HK-2 (cell line): ENCODE results near the gene SP3.

ENCODE experiments used
- DNase-seq: peaks from one replicate; pipeline ENCODE4 v3.0.0-alpha.2; 2018; ENCODE audit not compliant: unreplicated experiment

The SP3 gene

GRCh38 chr2:173965372-173966025, at the start of gene SP3:
Gene SP3, minus strand, starts transcription at chr2:173965373. Its CDS starts 202 bp downstream, at chr2:173965171.
- DNase-seq = peak; percentile 97

DNA sequence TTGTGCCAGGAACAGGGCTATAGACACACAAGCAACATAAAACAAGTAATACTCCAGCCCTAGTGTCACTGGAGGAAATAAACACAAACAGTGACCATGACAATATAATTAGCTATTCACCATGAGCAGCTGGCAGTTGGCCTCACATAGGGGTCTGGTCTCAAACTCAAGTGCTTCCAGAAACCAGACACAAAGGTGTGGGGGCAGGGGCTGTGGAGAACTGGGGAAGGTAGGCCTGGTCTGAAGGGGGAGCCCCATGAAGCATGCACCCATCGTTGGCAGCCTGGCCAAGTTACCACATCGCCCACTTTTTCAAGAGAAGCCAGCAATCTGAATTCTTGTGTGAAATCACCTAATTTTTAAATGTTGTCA, 49.5 kb upstream of the SP3 start:
- DNase-seq = no peak

GRCh38 chr2:174014011-174014698, 49.0 kb upstream of the SP3 start:
- DNase-seq = no peak

DNA sequence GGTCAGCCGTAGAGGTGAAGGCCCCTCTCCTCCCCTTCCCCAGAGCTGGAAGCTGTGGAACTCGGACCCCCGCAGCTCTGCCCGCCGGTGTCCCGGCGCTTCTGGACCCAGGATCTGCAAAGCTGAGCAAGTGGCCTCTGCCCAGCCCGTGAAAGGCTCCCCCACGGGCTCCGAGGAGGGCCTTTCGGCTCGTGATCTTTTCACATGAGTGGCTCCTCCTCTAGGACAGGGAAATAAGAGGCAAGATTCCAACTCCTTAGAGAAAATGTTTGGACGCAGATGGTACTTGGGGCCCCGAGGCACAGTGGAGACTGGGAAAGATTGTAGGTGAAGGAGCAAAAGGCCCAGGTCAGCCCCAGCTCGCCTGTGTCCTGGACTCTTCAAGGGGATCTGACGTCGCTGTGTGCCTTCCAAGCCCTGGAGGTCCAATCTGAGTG, 48.2 kb upstream of the SP3 start:
- DNase-seq = peak; percentile 38

GRCh38 chr2:174012347-174013314, 47.5 kb upstream of the SP3 start:
- DNase-seq = peak; percentile 68

DNA sequence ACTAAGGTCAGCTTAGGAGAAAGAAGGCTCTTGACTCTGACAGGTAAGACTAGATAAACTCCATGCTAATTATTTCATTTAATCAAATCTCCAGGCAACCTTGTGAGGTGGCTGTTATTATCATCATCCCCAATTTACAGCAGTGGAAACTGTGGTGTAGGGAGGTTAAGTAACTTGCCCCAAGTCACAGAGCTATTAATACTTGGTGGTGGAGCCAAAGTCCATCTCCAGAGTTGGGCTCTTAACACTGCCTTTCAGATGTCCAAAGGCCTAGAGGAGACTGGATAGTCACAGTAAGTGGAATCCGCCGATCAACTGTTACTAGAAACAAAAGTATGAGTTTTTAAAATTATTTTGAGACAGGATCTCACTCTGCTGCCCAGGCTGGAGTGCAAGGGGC, 46.6 kb upstream of the SP3 start:
- DNase-seq = no peak

GRCh38 chr2:174011173-174011572, 46.0 kb upstream of the SP3 start:
- DNase-seq = no peak

DNA sequence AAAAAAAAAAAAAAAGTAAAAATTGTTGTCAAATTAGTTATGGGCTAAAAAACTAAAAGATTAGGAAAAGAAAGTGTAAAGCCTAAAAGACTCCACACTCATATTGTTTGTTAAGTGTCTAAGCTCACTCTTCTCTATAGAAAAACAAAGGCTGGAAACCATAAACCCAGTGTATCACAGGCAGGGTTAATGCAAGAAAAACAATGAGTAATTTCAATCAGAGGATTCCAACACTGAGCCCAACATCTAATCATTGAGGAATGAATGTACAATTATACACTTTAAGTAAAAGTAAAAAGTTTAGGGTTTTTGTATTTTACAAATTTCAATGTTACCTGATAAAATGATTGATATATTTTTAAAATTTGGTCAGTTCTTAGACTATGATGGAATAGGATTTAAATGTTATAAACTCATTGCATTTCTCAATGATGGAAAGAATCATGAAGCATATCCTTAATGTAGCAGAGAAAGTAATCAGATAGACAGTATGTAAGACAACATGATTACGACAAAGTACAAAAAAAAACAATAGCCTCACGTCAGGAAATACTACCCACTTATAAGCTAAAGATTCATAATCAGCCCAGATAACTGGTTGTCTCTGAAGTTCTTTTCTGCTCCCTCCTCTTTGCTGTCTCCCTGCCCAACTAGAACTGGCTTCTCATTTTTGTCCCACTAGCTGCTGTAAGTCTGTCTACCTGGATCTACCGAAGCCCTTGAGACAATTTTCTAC, 44.5 kb upstream of the SP3 start:
- no peak for DNase-seq

- no peak for DNase-seq
Observed at GRCh38 chr2:174008720-174009119, 43.5 kb upstream of the SP3 start.

- DNase-seq = no peak
Observed at GRCh38 chr2:174007010-174007409, 41.8 kb upstream of the SP3 start.

GRCh38 chr2:174005801-174006419, 40.7 kb upstream of the SP3 start:
- no peak for DNase-seq

GRCh38 chr2:174004905-174005605, 39.9 kb upstream of the SP3 start:
- no peak for DNase-seq

DNA sequence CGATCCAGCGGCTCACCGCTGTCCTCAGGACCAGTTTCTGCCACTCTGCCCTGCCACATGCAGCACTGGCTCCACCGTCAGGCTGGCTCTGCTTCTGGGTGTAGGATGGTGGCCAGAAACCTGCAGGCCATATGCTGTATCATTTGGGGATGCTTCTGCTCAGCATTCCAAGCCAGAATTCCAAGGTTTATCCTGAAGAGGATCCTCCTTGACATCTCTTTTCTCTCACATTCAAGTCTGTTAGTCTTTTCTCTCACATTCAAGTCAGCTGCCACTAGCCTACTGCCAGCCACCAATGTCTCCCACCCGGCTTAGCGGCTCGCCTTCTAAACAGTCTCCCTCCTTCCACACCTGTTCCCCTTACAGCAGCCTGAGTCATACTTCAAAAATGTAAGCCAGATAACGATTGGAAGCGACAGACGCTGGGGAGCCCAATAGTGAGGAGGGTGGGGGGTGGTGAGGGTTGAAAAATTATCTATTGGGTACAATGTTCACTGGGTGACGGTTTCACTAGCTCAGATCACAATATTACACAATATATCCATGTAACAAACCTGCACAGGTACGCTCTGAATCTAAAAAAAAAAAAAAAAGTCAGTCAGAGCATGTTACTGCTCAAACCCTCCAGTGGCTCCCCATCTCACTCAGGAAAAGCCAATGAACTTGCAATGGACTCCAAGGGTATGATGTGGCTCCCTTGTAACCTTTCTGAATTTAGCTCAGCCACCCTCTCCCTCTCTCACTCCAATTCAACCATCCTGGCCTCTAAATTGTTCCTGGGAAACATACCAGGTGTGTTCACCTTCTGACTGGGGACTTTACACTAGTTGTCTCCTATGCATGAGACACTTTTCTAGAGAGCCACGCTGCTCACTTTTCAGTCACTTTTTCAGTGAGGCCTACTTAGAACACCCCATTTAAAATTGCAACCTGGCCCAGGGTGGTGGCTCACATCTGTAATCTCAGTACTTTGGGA, 38.8 kb upstream of the SP3 start:
- DNase-seq = no peak

DNA sequence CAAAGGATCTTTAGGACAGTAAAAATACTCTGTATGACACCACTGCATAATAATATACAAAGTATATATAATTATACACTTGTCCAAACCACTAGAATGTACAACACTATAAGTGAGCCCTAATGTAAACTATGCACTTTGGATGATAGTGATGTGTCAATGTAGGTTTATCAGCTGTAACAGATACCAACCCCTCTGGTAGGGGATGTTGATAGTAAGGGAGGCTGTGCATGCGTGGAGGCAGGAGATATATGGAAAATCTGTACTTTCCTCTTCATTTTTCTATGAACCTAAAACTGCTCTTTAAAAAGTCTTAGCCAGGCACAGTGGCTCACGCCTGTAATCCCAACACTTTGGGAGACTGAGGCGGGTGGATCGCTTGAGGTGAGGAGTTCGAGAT, 37.5 kb upstream of the SP3 start:
- no peak for DNase-seq

DNA sequence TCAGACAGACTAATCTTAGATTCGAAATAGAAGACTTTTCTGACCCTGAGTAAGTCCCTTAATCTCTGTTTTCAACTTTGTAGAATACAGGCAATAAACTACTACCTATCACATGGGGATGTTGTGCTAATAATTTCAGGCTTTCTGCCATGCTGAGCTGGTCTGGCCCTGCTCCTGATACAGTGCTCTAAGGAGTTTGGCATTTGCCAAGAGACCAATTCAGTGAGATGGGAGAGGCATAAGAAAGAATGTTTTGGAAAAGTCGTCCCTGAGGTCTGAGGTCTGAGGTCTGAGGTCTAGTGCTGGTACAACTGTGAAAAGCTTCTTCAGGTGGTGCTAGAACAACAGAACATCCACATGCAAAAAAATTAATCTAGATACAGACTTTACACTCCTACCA, 35.9 kb upstream of the SP3 start:
- DNase-seq = no peak

- no peak for DNase-seq
Observed at GRCh38 chr2:173999724-174000123, 34.6 kb upstream of the SP3 start.

DNA sequence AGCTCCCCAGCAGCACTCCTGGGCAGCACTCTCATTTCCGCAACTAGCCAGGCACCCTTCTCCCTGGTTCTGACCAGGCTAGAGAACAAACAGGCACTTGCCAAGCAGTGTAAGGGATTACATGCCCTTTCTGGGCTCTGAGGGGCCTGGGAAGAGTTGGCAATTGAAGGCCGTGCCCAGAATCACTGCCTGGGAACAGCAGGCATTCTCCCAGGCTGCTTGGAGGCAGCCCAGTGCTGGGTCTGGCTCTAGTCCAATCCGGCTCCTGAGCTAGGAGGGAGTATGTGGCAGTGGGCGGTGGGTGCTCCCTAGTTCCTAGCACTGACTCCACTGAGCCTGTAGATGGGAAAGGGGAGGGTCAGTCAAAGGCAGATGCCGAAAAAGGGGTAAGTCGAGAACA, 34.1 kb upstream of the SP3 start:
- DNase-seq = no peak

- no peak for DNase-seq
Observed at GRCh38 chr2:173998386-173998785, 33.2 kb upstream of the SP3 start.

DNA sequence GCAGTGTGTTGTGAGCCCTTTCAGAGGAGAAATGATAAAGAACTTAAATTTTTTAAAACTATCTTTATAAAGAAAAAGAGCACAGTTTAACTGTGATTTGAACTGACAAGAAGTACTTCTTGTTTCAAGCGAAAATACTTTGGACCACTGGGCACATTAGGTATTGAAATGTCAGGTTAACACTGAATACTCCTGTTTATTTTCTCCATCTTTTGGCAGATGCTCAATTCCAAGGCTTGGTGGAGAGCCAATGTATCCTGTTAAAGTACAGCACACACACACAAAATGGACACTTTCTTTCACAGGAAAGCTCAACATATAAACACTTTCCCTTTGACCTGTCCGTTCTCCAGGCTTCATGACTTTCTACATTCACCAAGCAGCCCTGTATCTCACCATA, 32.6 kb upstream of the SP3 start:
- DNase-seq = no peak

DNA sequence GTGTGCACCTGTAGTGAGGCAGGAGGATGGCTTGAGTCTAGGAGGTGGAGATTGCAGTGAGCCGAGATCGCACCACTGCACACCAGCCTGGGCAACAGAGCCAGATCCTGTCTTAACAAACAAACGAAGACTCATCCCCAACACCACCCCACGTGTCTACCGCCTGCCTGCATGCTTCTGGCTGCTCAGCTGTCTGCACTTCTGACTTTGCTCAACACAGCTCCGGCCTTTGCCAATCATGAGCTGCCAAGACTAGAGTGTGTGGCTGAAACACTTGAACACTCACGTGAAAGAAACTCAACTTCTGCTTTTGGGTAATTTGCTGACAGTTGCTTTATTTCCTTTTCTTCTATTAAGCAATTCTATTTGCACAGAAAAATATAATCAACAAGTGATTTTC, 32.1 kb upstream of the SP3 start:
- no peak for DNase-seq
